HepG2 (cell line): ENCODE measurements around the gene CLIC4. TPM values are rescaled to one million over a fixed set of nuclear protein-coding genes. Genes with fewer than 3 reads are reported as not detected.

Experiments
- ADNP ChIP-seq: sonication (generic); formaldehyde crosslinking; IDR thresholded peaks from 2 replicates; pipeline ENCODE4 v1.4.0; 2020; ENCODE audit warnings: missing genetic modification reagents
- BCL6 ChIP-seq: IDR thresholded peaks from 2 replicates; pipeline ENCODE4 v1.6.1; 2016; ENCODE audit warnings: missing genetic modification reagents, missing compliant biosample characterization
- DNMT3B ChIP-seq: conservative IDR thresholded peaks from 2 replicates; pipeline ENCODE4 v1.6.1; 2016; ENCODE audit warnings: missing biosample characterization, control low read depth
- ESRRA ChIP-seq: sonication (generic); formaldehyde crosslinking; IDR thresholded peaks from 2 replicates; pipeline ENCODE4 v1.5.1; 2020; ENCODE audit warnings: mild to moderate bottlenecking, low read depth, missing genetic modification reagents
- FOSL2 ChIP-seq: sonication (generic); formaldehyde crosslinking; IDR thresholded peaks from 2 replicates; pipeline ENCODE4 v1.4.0; 2020; ENCODE audit warnings: missing genetic modification reagents
- HNF1B ChIP-seq: sonication (generic); formaldehyde crosslinking; IDR thresholded peaks from 2 replicates; pipeline ENCODE4 v1.5.1; 2020; ENCODE audit warnings: mild to moderate bottlenecking, moderate library complexity, missing genetic modification reagents
- HNF4A ChIP-seq: sonication (generic); formaldehyde crosslinking; IDR thresholded peaks from 2 replicates; pipeline ENCODE4 v1.4.0; 2020; ENCODE audit warnings: missing genetic modification reagents
- JUN ChIP-seq: sonication (generic); formaldehyde crosslinking; IDR thresholded peaks from 2 replicates; pipeline ENCODE4 v1.4.0; 2020; ENCODE audit warnings: mild to moderate bottlenecking, missing genetic modification reagents
- KMT2A ChIP-seq: sonication (generic); formaldehyde crosslinking; IDR thresholded peaks from 2 replicates; pipeline ENCODE4 v1.4.0; 2020; ENCODE audit warnings: missing genetic modification reagents
- MLX ChIP-seq: IDR thresholded peaks from 2 replicates; pipeline ENCODE4 v1.6.1; 2016
- PHF21A ChIP-seq: sonication (generic); formaldehyde crosslinking; IDR thresholded peaks from 2 replicates; pipeline ENCODE4 v1.5.0; 2020; ENCODE audit warnings: mild to moderate bottlenecking, missing genetic modification reagents
- SAP130 ChIP-seq: IDR thresholded peaks from 2 replicates; pipeline ENCODE4 v1.6.1; 2016; ENCODE audit warnings: low read depth
- YEATS2 ChIP-seq: sonication (generic); formaldehyde crosslinking; IDR thresholded peaks from 2 replicates; pipeline ENCODE4 v1.4.0; 2020; ENCODE audit warnings: missing genetic modification reagents, borderline replicate concordance
- ZNF12 ChIP-seq: sonication (generic); formaldehyde crosslinking; IDR thresholded peaks from 2 replicates; pipeline ENCODE4 v1.5.0; 2020; ENCODE audit warnings: missing genetic modification reagents
- ZNF580 ChIP-seq: IDR thresholded peaks from 2 replicates; pipeline ENCODE4 v1.6.1; 2016; ENCODE audit warnings: low read depth, borderline replicate concordance
- ZNF644 ChIP-seq: IDR thresholded peaks from 2 replicates; pipeline ENCODE4 v1.6.1; 2016; ENCODE audit warnings: low read depth
- ZNF781 ChIP-seq: sonication (generic); formaldehyde crosslinking; IDR thresholded peaks from 2 replicates; pipeline ENCODE4 v1.5.1; 2020; ENCODE audit warnings: borderline replicate concordance, mild to moderate bottlenecking, missing genetic modification reagents; ENCODE audit errors: not compliant biosample characterization
- polyA plus RNA-seq, 8 experiments: library from polyadenylated mRNA; depleted of rRNA in 3 of 8; stranded (reverse) in 7 of 8; unstranded in 1 of 8; fragments of >200 nt; fragmentation: Illumina TruSeq in 4 of 8; extraction: Trizol in 4 of 8; gene quantifications; 2 replicates each; pipeline versions ENCODE4 v1.2.1 to v1.2.3, GENCODE V29; 2011 to 2016; ENCODE audit warnings: low read depth in 4 of 8, missing spikeins in 1 of 8, mixed read lengths in 1 of 8; ENCODE audit not compliant: insufficient read depth in 1 of 8
- total RNA-seq, 5 experiments: library from RNA; depleted of rRNA; stranded (reverse); fragments of >200 nt; fragmentation: Illumina TruSeq; extraction: Trizol; gene quantifications; 2 replicates each; pipeline ENCODE4 v1.2.3, GENCODE V29; 2016; ENCODE audit warnings: low read depth in 1 of 5
- TF ChIP-seq, protein P1 (sequence below): IDR thresholded peaks from 2 replicates; pipeline ENCODE4 v1.6.1; 2016; ENCODE audit warnings: mild to moderate bottlenecking
- TF ChIP-seq, protein P2 (sequence below): IDR thresholded peaks from 2 replicates; pipeline ENCODE4 v1.6.1; 2016; ENCODE audit warnings: missing biosample characterization, missing genetic modification reagents, low read depth
- TF ChIP-seq, protein P3 (sequence below): sonication (generic); formaldehyde crosslinking; conservative IDR thresholded peaks from 2 replicates; pipeline ENCODE4 v1.4.0; 2020; ENCODE audit warnings: missing genetic modification reagents
- TF ChIP-seq, protein P4 (sequence below): sonication (generic); formaldehyde crosslinking; IDR thresholded peaks from 2 replicates; pipeline ENCODE4 v1.8.0; 2022; ENCODE audit warnings: mild to moderate bottlenecking, missing genetic modification reagents; ENCODE audit not compliant: insufficient replicate concordance
- TF ChIP-seq, protein P5 (sequence below): sonication (generic); formaldehyde crosslinking; IDR thresholded peaks from 2 replicates; pipeline ENCODE4 v1.4.0; 2020; ENCODE audit warnings: missing genetic modification reagents

CLIC4 gene
- total and polyA plus RNA-seq, 2 of the 13 experiments (the other 11 are each of a cell fraction or from before 2014, with no cell fraction given), result 23.3 to 77.4 TPM

DNA sequence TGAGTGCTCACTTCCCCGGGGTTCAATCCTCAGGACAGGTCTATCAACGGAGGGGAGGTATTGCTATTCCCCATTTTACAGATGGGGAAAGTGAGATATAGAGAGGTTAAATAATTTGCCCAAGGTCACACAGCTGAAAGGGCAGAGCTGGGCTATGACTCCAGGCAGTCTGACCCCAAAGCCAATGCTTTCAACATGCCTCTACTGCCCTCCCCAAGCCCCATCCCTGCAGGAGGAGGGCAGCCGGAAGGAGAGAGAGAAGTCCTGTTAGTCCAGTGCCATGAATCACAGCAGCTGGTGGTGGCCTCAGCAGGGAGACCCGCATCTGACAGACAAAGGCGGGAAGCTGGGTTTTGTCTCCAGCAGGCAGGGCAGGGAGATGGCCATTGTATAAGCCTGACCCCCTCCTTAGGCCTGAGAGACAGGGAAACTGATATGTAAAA is 20.0 kb upstream of the CLIC4 start (continued):
- TF ChIP-seq BCL6 (CRISPR knock-in tag) (0 out of 2 replicates have a peak, but pooled peaks have one; percentile 21), SAP130 (peak; percentile 42), PHF21A (CRISPR knock-in tag) (peak; percentile 45; the same call in 1 of the 2 replicates), HNF1B (0 out of 2 replicates have a peak, but pooled peaks have one; percentile 1), YEATS2 (CRISPR knock-in tag) (no peak), ZNF781 (CRISPR knock-in tag) (peak; percentile 45), MLX (no peak), FOSL2 (peak; percentile 67), HNF4A (CRISPR knock-in tag) (peak; percentile 36), ZNF12 (CRISPR knock-in tag) (peak; percentile 97), ZNF580 (CRISPR knock-in tag) (no peak), DNMT3B (CRISPR knock-in tag) (no peak), KMT2A (CRISPR knock-in tag) (no peak), JUN (CRISPR knock-in tag) (no peak), ADNP (CRISPR knock-in tag) (peak; percentile 86), ESRRA (CRISPR knock-in tag) (peak; percentile 99), ZNF644 (no peak)
- TF ChIP-seq, protein P1, sequence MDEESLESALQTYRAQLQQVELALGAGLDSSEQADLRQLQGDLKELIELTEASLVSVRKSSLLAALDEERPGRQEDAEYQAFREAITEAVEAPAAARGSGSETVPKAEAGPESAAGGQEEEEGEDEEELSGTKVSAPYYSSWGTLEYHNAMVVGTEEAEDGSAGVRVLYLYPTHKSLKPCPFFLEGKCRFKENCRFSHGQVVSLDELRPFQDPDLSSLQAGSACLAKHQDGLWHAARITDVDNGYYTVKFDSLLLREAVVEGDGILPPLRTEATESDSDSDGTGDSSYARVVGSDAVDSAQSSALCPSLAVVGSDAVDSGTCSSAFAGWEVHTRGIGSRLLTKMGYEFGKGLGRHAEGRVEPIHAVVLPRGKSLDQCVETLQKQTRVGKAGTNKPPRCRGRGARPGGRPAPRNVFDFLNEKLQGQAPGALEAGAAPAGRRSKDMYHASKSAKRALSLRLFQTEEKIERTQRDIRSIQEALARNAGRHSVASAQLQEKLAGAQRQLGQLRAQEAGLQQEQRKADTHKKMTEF (CRISPR knock-in tag), result 0 out of 2 replicates have a peak, but pooled peaks have one; percentile 44
- TF ChIP-seq, protein P2, sequence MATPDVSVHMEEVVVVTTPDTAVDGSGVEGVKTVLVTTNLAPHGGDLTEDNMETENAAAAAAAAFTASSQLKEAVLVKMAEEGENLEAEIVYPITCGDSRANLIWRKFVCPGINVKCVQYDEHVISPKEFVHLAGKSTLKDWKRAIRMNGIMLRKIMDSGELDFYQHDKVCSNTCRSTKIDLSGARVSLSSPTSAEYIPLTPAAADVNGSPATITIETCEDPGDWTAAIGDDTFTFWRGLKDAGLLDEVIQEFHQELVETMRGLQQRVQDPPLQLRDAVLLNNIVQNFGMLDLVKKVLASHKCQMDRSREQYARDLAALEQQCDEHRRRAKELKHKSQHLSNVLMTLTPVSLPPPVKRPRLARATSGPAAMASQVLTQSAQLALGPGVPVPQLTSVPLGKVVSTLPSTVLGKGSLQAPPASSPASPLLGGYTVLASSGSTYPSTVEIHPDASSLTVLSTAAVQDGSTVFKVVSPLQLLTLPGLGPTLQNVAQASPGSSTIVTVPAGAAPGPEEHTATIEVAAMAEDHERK (CRISPR knock-in tag), result no peak
- TF ChIP-seq, protein P3, sequence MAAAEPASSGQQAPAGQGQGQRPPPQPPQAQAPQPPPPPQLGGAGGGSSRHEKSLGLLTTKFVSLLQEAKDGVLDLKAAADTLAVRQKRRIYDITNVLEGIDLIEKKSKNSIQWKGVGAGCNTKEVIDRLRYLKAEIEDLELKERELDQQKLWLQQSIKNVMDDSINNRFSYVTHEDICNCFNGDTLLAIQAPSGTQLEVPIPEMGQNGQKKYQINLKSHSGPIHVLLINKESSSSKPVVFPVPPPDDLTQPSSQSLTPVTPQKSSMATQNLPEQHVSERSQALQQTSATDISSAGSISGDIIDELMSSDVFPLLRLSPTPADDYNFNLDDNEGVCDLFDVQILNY (CRISPR knock-in tag), result no peak
- TF ChIP-seq, protein P4, sequence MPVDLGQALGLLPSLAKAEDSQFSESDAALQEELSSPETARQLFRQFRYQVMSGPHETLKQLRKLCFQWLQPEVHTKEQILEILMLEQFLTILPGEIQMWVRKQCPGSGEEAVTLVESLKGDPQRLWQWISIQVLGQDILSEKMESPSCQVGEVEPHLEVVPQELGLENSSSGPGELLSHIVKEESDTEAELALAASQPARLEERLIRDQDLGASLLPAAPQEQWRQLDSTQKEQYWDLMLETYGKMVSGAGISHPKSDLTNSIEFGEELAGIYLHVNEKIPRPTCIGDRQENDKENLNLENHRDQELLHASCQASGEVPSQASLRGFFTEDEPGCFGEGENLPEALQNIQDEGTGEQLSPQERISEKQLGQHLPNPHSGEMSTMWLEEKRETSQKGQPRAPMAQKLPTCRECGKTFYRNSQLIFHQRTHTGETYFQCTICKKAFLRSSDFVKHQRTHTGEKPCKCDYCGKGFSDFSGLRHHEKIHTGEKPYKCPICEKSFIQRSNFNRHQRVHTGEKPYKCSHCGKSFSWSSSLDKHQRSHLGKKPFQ (CRISPR knock-in tag), result no peak
- TF ChIP-seq, protein P5, sequence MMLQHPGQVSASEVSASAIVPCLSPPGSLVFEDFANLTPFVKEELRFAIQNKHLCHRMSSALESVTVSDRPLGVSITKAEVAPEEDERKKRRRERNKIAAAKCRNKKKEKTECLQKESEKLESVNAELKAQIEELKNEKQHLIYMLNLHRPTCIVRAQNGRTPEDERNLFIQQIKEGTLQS (CRISPR knock-in tag), result no peak
